T-cell (primary cell): Measurements from ENCODE around the gene ACIN1. TPM values are rescaled to one million over a fixed set of nuclear protein-coding genes. Genes with fewer than 3 reads are reported as not detected.
"Not testable (repeated sequence)": the region's sequence is repeated elsewhere in the genome, so short reads cannot be mapped to it uniquely, and the experiment has no call there.

Source experiments
- ATAC-seq, 4 experiments: fragments of 200-7000 bp in 3 of 4; fragments of 150-1000 bp in 1 of 4; cut with Tn5 transposase; replicated peaks in 1 of 4; 1 replicate in 3 of 4; 2 replicates in 1 of 4; pipeline ENCODE4 v1.10.0; 2021; ENCODE audit warnings: moderate library complexity in 3 of 4, mild to moderate bottlenecking in 2 of 4, moderate number of reproducible peaks in 1 of 4
- CTCF ChIA-PET, 2 donors: fragments of 300-600 bp; sonication (Branson Sonifier 250); formaldehyde crosslinking; loops; one replicate each; lab custom pipeline; 2022; ENCODE audit warnings: antibody characterized with exemption in 2 of 2; lab: Charles Lee
- POLR2A ChIA-PET, 2 donors: fragments of 300-600 bp; sonication (Branson Sonifier 250); formaldehyde crosslinking; loops; one replicate each; lab custom pipeline; 2022; ENCODE audit warnings: antibody characterized with exemption in 2 of 2; lab: Charles Lee
- DNase-seq, 35 experiments: peaks; one replicate each; pipeline versions ENCODE4 v3.0.0 to v3.0.0-alpha.2; 2013 to 2023
- H3K27ac ChIP-seq: one replicate; pipeline ENCODE4 v1.5.1; 2013; ENCODE audit warnings: low read length
- H3K27me3 ChIP-seq, 2 experiments: replicated peaks in 1 of 2; 1 replicate in 1 of 2; 2 replicates in 1 of 2; pipeline versions ENCODE4 v1.6.1 to v1.7.0; 2013; ENCODE audit warnings: low read length in 1 of 2, mixed read lengths in 1 of 2; ENCODE audit not compliant: control insufficient read depth in 2 of 2, insufficient read depth in 2 of 2; ENCODE audit errors: extremely low read depth in 1 of 2
- H3K36me3 ChIP-seq, 2 donors: 1 replicate in 1 of 2; 2 replicates in 1 of 2; pipeline versions ENCODE4 v1.6.1 to v1.7.0; 2013; ENCODE audit warnings: low read length in 1 of 2; ENCODE audit not compliant: control insufficient read depth in 2 of 2, insufficient read depth in 1 of 2; ENCODE audit errors: extremely low read depth in 1 of 2
- H3K4me1 ChIP-seq, 2 experiments: 1 replicate in 1 of 2; 2 replicates in 1 of 2; pipeline versions ENCODE4 v1.6.1 to v1.7.0; 2013; ENCODE audit warnings: low read length in 2 of 2, mixed read lengths in 1 of 2; ENCODE audit not compliant: insufficient read depth in 2 of 2, control insufficient read depth in 1 of 2; ENCODE audit errors: extremely low read depth in 1 of 2
- H3K4me3 ChIP-seq, 2 donors: 1 replicate in 1 of 2; 2 replicates in 1 of 2; pipeline versions ENCODE4 v1.5.1 to v1.7.0; 2013; ENCODE audit warnings: mild to moderate bottlenecking in 2 of 2, low read length in 1 of 2, moderate library complexity in 1 of 2; ENCODE audit not compliant: control insufficient read depth in 1 of 2; ENCODE audit errors: extremely low read depth in 1 of 2
- H3K9me3 ChIP-seq: 2 replicates; pipeline ENCODE4 v1.7.0; 2013
- H3K27ac Mint-ChIP-seq, 2 donors: one replicate each; pipeline ENCODE4 v1.8.0; 2020 to 2021; ENCODE audit warnings: mild to moderate bottlenecking in 2 of 2, mixed read lengths in 2 of 2
- H3K27me3 Mint-ChIP-seq, 2 donors: one replicate each; pipeline ENCODE4 v1.8.0; 2021 to 2022; ENCODE audit warnings: mixed read lengths in 2 of 2
- H3K36me3 Mint-ChIP-seq: one replicate; pipeline ENCODE4 v1.8.0; 2021; ENCODE audit warnings: mixed read lengths
- H3K4me1 Mint-ChIP-seq, 3 donors: one replicate each; pipeline ENCODE4 v1.8.0; 2020 to 2022; ENCODE audit warnings: mixed read lengths in 3 of 3, mild to moderate bottlenecking in 1 of 3
- H3K4me3 Mint-ChIP-seq, 3 donors: one replicate each; pipeline ENCODE4 v1.8.0; 2020 to 2022; ENCODE audit warnings: mild to moderate bottlenecking in 3 of 3, mixed read lengths in 3 of 3, moderate library complexity in 3 of 3
- H3K9me3 Mint-ChIP-seq, 3 donors: one replicate each; pipeline ENCODE4 v1.8.0; 2020 to 2022; ENCODE audit warnings: mixed read lengths in 3 of 3
- WGBS: methylation state at CpG from one replicate; pipeline ENCODE4 v1.1.5; 2013; ENCODE audit warnings: missing lambda C conversion rate; ENCODE audit not compliant: insufficient coverage; 5-methylcytosine and 5-hydroxymethylcytosine counted together
- total RNA-seq, 35 experiments: library from RNA in 6 of 35; stranded (reverse) in 6 of 35; fragments of 120-200 nt in 1 of 35; gene quantifications; one replicate each; pipeline versions ENCODE4 v1.2.1 to v1.2.4 and lab custom pipeline; 2013 to 2026

Gene ACIN1
- total RNA-seq, 5 donors from 2014 or later (not counting 1 experiment from before 2014, with no cell fraction given) = 277 to 326 (median 290) TPM

- 100% methylated on average over 2 of the region's 5 CpGs for WGBS
- no peak overlapping the region for H3K4me3 ChIP-seq
- POLR2A ChIA-PET = no interaction called here
- no peak for DNase-seq
- H3K4me1 ChIP-seq = no peaks in the 10 kb centered on the region
- no peak for ATAC-seq
- CTCF ChIA-PET = interaction anchor here (0.5 to 2.2 kb wide), 4 partner anchors 15 to 146 kb away, joined by 3 to 7 read pairs (median 4); partner anchors contain the start of genes ACIN1 (in 1 of the 2) and C14orf119 (in 1 of the 2)
- H3K4me1 Mint-ChIP-seq = peaks cover 7 to 12% (median 8%) of the 10 kb centered on the region in 3 donors
- no peaks in the 10 kb centered on the region for H3K36me3 Mint-ChIP-seq
- H3K9me3 ChIP-seq = no peaks in the 10 kb centered on the region
- H3K4me3 Mint-ChIP-seq = no peak overlapping the region
- H3K27ac Mint-ChIP-seq = no peak overlapping the region
- no peak overlapping the region for H3K27ac ChIP-seq
- no peaks in the 10 kb centered on the region for H3K9me3 Mint-ChIP-seq
- H3K36me3 ChIP-seq = no peaks in the 10 kb centered on the region
- H3K27me3 Mint-ChIP-seq = peaks cover 0 to 8% of the 10 kb centered on the region in 2 donors
- peaks cover 0 to 37% of the 10 kb centered on the region in 2 experiments for H3K27me3 ChIP-seq
Observed at GRCh38 chr14:23110579-23111365, 15.8 kb upstream of the ACIN1 start.

- no peaks in the 10 kb centered on the region for H3K36me3 ChIP-seq
Observed at GRCh38 chr14:23109769-23110168, 14.8 kb upstream of the ACIN1 start.

GRCh38 chr14:23108169-23108568 lies 13.2 kb upstream of the ACIN1 start:
- H3K27me3 Mint-ChIP-seq, H3K4me1 ChIP-seq, H3K9me3 Mint-ChIP-seq, H3K4me3 ChIP-seq, H3K4me1 Mint-ChIP-seq, H3K9me3 ChIP-seq, H3K4me3 Mint-ChIP-seq, H3K27ac ChIP-seq, H3K36me3 Mint-ChIP-seq, DNase-seq, ATAC-seq, H3K27ac Mint-ChIP-seq, H3K36me3 ChIP-seq: not testable (repeated sequence)
- 87% methylated on average over 12 of the region's 24 CpGs for WGBS
- ChIA-PET CTCF (interaction anchor here in 1 of 2 donors (0.9 to 2.1 kb wide), 3 partner anchors 13 to 39 kb away, joined by 3 to 11 read pairs (median 4); partner anchors contain the start of genes ACIN1 and C14orf119), POLR2A (interaction anchor here in 1 of 2 donors (0.6 kb wide), 1 partner anchor 8 kb away, joined by 3 read pairs; no protein-coding TSS in a partner anchor)
- peaks cover 0 to 24% of the 10 kb centered on the region in 2 experiments for H3K27me3 ChIP-seq

More at GRCh38 chr14:23109769-23110168, 14.8 kb upstream of the ACIN1 start:
- no CpG with 5 or more reads among the region's 1 CpG for WGBS
- DNase-seq (no peak), ATAC-seq (no peak)
- no peaks in the 10 kb centered on the region for H3K9me3 ChIP-seq
- peaks cover 4 to 8% (median 4%) of the 10 kb centered on the region in 3 donors for H3K4me1 Mint-ChIP-seq
- ChIA-PET CTCF (interaction anchor here (0.7 to 2.2 kb wide), 5 partner anchors 10 to 47 kb away, joined by 3 to 11 read pairs (median 4); no protein-coding TSS in a partner anchor), POLR2A (no interaction called here)
- no peak overlapping the region for H3K27ac ChIP-seq
- no peak overlapping the region for H3K4me3 Mint-ChIP-seq
- no peak overlapping the region for H3K4me3 ChIP-seq
- H3K27ac Mint-ChIP-seq = no peak overlapping the region
- no peaks in the 10 kb centered on the region for H3K4me1 ChIP-seq
- peaks cover 0 to 35% of the 10 kb centered on the region in 2 experiments for H3K27me3 ChIP-seq
- no peaks in the 10 kb centered on the region for H3K36me3 Mint-ChIP-seq
- H3K9me3 Mint-ChIP-seq = no peaks in the 10 kb centered on the region
- H3K27me3 Mint-ChIP-seq = peaks cover 0 to 4% of the 10 kb centered on the region in 2 donors

DNA sequence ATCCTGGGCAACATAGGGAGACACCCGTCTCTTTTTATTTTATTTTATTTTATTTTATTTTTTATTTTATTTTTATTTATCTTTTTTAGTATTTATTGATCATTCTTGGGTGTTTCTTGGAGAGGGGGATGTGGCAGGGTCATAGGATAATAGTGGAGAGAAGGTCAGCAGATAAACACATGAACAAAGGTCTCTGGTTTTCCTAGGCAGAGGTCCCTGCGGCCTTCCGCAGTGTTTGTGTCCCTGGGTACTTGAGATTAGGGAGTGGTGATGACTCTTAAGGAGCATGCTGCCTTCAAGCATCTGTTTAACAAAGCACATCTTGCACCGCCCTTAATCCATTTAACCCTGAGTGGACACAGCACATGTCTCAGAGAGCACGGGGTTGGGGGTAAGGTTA lies 12.7 kb upstream of the ACIN1 start:
- POLR2A ChIA-PET, H3K9me3 ChIP-seq, ATAC-seq, H3K27ac Mint-ChIP-seq, H3K4me3 ChIP-seq, H3K4me3 Mint-ChIP-seq, H3K27me3 Mint-ChIP-seq, H3K4me1 ChIP-seq, DNase-seq, H3K36me3 ChIP-seq, H3K9me3 Mint-ChIP-seq, H3K36me3 Mint-ChIP-seq, CTCF ChIA-PET, H3K27ac ChIP-seq, H3K4me1 Mint-ChIP-seq: not testable (repeated sequence)
- WGBS = no CpG with 5 or more reads among the region's 5 CpGs
- peaks cover 0 to 19% of the 10 kb centered on the region in 2 experiments for H3K27me3 ChIP-seq

DNA sequence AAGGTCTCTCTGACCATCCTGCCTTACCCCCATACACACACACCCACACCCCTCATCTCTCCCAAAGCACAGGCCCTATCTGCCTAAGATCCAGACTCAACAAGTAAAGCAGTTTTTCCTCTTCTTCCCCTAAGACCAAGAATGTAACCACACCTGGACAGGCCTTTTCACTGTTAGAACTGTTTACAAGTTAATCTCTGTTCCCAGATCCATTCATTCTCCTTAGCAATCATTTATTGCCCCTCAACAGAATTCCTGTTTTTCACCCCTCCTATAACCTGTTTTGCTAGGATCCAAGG lies 11.8 kb upstream of the ACIN1 start:
- H3K27ac Mint-ChIP-seq = no peak overlapping the region

GRCh38 chr14:23105348-23105824 lies 10.4 kb upstream of the ACIN1 start:
- ATAC-seq = no peak
- peaks cover 0 to 2% (median 0%) of the 10 kb centered on the region in 3 donors for H3K4me1 Mint-ChIP-seq
- Histone ChIP-seq H3K27ac (no peak overlapping the region), H3K4me1 (no peaks in the 10 kb centered on the region), H3K9me3 (no peaks in the 10 kb centered on the region), H3K4me3 (no peak overlapping the region), H3K27me3 (peaks cover 0 to 4% of the 10 kb centered on the region in 2 experiments), H3K36me3 (no peaks in the 10 kb centered on the region)
- no peak overlapping the region for H3K27ac Mint-ChIP-seq
- no peaks in the 10 kb centered on the region for H3K9me3 Mint-ChIP-seq
- H3K36me3 Mint-ChIP-seq = no peaks in the 10 kb centered on the region
- no peak for DNase-seq
- CTCF ChIA-PET = no interaction called here
- POLR2A ChIA-PET = no interaction called here
- no peaks in the 10 kb centered on the region for H3K27me3 Mint-ChIP-seq
- no CpG with 5 or more reads among the region's 4 CpGs for whole genome bisulfite sequencing
- no peak overlapping the region for H3K4me3 Mint-ChIP-seq

More for the DNA sequence above, 11.8 kb upstream of the ACIN1 start:
- Mint-ChIP-seq H3K4me1 (no peaks in the 10 kb centered on the region), H3K9me3 (no peaks in the 10 kb centered on the region), H3K27me3 (no peaks in the 10 kb centered on the region), H3K4me3 (no peak overlapping the region), H3K36me3 (no peaks in the 10 kb centered on the region)
- DNase-seq = no peak
- Histone ChIP-seq H3K9me3 (no peaks in the 10 kb centered on the region), H3K4me1 (no peaks in the 10 kb centered on the region), H3K4me3 (no peak overlapping the region), H3K27me3 (peaks cover 0 to 14% of the 10 kb centered on the region in 2 experiments), H3K27ac (no peak overlapping the region), H3K36me3 (no peaks in the 10 kb centered on the region)
- no peak for ATAC-seq
- POLR2A ChIA-PET = no interaction called here
- CTCF ChIA-PET = interaction anchor here in 1 of 2 donors (1.2 kb wide), 1 partner anchor 12 kb away, joined by 4 read pairs; the partner anchor contains the start of genes ACIN1 and C14orf119
